ENCODE data around the gene TPP1.

DNA sequence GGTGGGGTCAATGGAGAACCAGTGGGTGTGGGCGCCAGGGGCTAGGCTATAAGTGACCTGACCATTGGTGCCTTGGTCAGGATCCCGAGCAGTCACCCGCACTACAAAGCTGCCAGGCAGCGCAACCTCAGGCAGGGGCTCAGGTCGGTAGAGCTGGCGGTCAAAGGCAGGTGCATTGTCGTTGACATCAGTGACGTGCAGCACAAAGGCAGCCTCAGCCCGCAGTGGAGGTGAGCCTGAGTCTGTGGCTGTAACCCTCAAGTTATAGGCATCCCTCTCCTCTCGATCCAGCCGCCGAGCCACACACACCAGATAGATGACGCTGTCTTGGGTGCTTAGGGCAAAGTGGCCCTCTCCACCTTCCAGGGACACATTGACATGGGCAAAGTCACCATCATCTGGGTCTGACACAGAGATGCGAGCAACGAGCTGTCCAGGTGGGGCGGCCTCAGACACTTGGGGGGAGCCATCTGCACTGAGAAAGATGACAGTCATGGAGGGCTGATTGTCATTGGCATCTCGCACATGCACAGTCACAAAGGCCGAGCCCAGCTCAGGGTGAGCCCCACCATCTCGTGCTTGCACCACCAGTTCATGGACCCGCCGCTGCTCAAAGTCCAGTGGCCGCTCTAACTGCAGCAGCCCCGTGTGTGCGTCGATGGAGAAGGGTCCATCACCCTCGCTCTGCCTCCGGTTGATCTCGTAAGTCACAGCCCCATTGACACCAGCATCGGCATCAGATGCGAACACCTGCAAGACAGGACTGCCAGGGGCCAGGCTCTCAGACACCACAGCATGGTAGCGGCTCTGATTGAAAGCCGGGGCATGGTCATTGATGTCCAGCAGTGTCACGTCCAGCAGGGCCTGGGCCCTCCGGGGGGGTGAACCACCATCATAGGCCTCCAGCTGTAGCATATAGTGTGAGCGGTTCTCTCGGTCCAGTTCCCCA lies 21.1 kb upstream of the TPP1 start:
- no peak for TF ChIP-seq POLR2A (IDR thresholded peaks at IDR 0.05)
- TF ChIP-seq, protein P1, sequence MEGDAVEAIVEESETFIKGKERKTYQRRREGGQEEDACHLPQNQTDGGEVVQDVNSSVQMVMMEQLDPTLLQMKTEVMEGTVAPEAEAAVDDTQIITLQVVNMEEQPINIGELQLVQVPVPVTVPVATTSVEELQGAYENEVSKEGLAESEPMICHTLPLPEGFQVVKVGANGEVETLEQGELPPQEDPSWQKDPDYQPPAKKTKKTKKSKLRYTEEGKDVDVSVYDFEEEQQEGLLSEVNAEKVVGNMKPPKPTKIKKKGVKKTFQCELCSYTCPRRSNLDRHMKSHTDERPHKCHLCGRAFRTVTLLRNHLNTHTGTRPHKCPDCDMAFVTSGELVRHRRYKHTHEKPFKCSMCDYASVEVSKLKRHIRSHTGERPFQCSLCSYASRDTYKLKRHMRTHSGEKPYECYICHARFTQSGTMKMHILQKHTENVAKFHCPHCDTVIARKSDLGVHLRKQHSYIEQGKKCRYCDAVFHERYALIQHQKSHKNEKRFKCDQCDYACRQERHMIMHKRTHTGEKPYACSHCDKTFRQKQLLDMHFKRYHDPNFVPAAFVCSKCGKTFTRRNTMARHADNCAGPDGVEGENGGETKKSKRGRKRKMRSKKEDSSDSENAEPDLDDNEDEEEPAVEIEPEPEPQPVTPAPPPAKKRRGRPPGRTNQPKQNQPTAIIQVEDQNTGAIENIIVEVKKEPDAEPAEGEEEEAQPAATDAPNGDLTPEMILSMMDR (IDR thresholded peaks at IDR 0.05), result no peak
